Stimulated activated CD8-positive, alpha-beta memory T cell treated with anti-CD3 and anti-CD28 coated beads, Interleukin-2, amount 100 ng/mL, for 48 hours (primary cell): Measurements from ENCODE around the gene KDR.

ENCODE experiments used
- DNase-seq, 2 donors: peaks; one replicate each; pipeline ENCODE4 v3.0.0-alpha.2; 2020; ENCODE audit warnings: low read depth in 2 of 2

Gene KDR

GRCh38 chr4:55125087-55125721 lies at the start of gene KDR:
Gene KDR, minus strand, starts transcription at chr4:55125595. Its CDS starts 302 bp downstream, at chr4:55125293.
- no peak for DNase-seq

- DNase-seq, result no peak
Observed at GRCh38 chr4:55173580-55173979, 48.2 kb upstream of the KDR start.

- DNase-seq, result no peak
Observed at GRCh38 chr4:55172694-55173287, 47.4 kb upstream of the KDR start.

- no peak for DNase-seq
Observed at GRCh38 chr4:55170462-55170861, 45.1 kb upstream of the KDR start.

GRCh38 chr4:55169352-55169961 lies 44.1 kb upstream of the KDR start:
- DNase-seq, result no peak

GRCh38 chr4:55162396-55162795 lies 37.0 kb upstream of the KDR start:
- no peak for DNase-seq

- DNase-seq, result no peak
Observed at GRCh38 chr4:55161739-55162138, 36.3 kb upstream of the KDR start.

- DNase-seq, result no peak
Observed at GRCh38 chr4:55159851-55160250, 34.5 kb upstream of the KDR start.

- no peak for DNase-seq
Observed at GRCh38 chr4:55158957-55159356, 33.6 kb upstream of the KDR start.

GRCh38 chr4:55157559-55158277 lies 32.3 kb upstream of the KDR start:
- no peak for DNase-seq

- no peak for DNase-seq
Observed at GRCh38 chr4:55154933-55155332, 29.5 kb upstream of the KDR start.

GRCh38 chr4:55154290-55154880 lies 29.0 kb upstream of the KDR start:
- no peak for DNase-seq

GRCh38 chr4:55143858-55144257 lies 18.5 kb upstream of the KDR start:
- no peak for DNase-seq

GRCh38 chr4:55138367-55138766 lies 13.0 kb upstream of the KDR start:
- no peak for DNase-seq

GRCh38 chr4:55136634-55137033 lies 11.2 kb upstream of the KDR start:
- no peak for DNase-seq

GRCh38 chr4:55133951-55134350 lies 8.6 kb upstream of the KDR start:
- no peak for DNase-seq

GRCh38 chr4:55132775-55133174 lies 7.4 kb upstream of the KDR start:
- no peak for DNase-seq

GRCh38 chr4:55127521-55127920 lies 2.1 kb upstream of the KDR start:
- no peak for DNase-seq

- DNase-seq, result no peak
Observed at GRCh38 chr4:55127053-55127452, 1.7 kb upstream of the KDR start.

- no peak for DNase-seq
Observed at GRCh38 chr4:55125763-55126541, 557 bp upstream of the KDR start.

GRCh38 chr4:55124322-55125076 lies 896 bp downstream of the KDR start:
- no peak for DNase-seq
